Thyroid gland (tissue), 4 donors: ENCODE data around the gene CEP250. TPM values are rescaled to one million over a fixed set of nuclear protein-coding genes. Genes with fewer than 3 reads are reported as not detected.
"Not testable (repeated sequence)": the region's sequence is repeated elsewhere in the genome, so short reads cannot be mapped to it uniquely, and the experiment has no call there.

Experiments used
- DNase-seq, 2 donors: peaks; one replicate each; pipeline ENCODE4 v3.0.0-alpha.2; 2019
- H3K27ac ChIP-seq, 3 donors: fragments of 200-600 bp; sonication (generic); 1 replicate in 2 of 3; 2 replicates in 1 of 3; pipeline ENCODE4 v1.5.1; 2016 to 2019; ENCODE audit warnings: mild to moderate bottlenecking in 1 of 3, moderate library complexity in 1 of 3
- H3K27me3 ChIP-seq: fragments of 200-600 bp; sonication (generic); one replicate; pipeline ENCODE4 v1.5.1; 2019
- H3K36me3 ChIP-seq, 2 donors: fragments of 200-600 bp; sonication (generic); one replicate each; pipeline ENCODE4 v1.5.1; 2016 to 2019
- H3K4me1 ChIP-seq, 2 donors: fragments of 200-600 bp; sonication (generic); one replicate each; pipeline ENCODE4 v1.5.1; 2017 to 2019
- H3K4me3 ChIP-seq, 3 donors: fragments of 200-600 bp; sonication (generic); replicated peaks in 1 of 3; 1 replicate in 2 of 3; 2 replicates in 1 of 3; pipeline ENCODE4 v1.5.1; 2016; ENCODE audit warnings: mild to moderate bottlenecking in 1 of 3
- H3K9me3 ChIP-seq: fragments of 200-600 bp; sonication (generic); one replicate; pipeline ENCODE4 v1.5.1; 2017
- POLR2A ChIP-seq, 2 donors: fragments of 450-650 bp; IDR thresholded peaks; one replicate each; pipeline ENCODE4 v1.6.1; 2017; ENCODE audit warnings: antibody characterized with exemption in 2 of 2, mild to moderate bottlenecking in 2 of 2, moderate library complexity in 1 of 2
- WGBS, 2 donors: methylation state at CpG; one replicate each; pipeline ENCODE4 v1.1.5; 2017; 5-methylcytosine and 5-hydroxymethylcytosine counted together
- intact Hi-C: fragments of 100-400 bp; cut with DNase I; formaldehyde crosslinking; loops from one replicate; pipeline ENCODE4 v1.15.1; 2023
- total RNA-seq, 4 donors: library from RNA; depleted of rRNA; stranded (reverse); fragments of >200 nt; gene quantifications; one replicate each; pipeline ENCODE4 v1.2.3, GENCODE V29; 2016
- TF ChIP-seq, protein P1 (sequence below), 6 experiments: fragments of 200-600 bp in 3 of 6; fragments of 450-650 bp in 3 of 6; sonication (generic) in 3 of 6; IDR thresholded peaks; one replicate each; pipeline ENCODE4 v1.5.1; 2016 to 2019; ENCODE audit warnings: antibody characterized with exemption in 6 of 6, mild to moderate bottlenecking in 2 of 6, inconsistent platforms in 1 of 6, moderate library complexity in 1 of 6

CEP250 gene
- total RNA-seq, 4 donors from 2014 or later, result 17.5 to 198 (median 34.8) TPM

DNA sequence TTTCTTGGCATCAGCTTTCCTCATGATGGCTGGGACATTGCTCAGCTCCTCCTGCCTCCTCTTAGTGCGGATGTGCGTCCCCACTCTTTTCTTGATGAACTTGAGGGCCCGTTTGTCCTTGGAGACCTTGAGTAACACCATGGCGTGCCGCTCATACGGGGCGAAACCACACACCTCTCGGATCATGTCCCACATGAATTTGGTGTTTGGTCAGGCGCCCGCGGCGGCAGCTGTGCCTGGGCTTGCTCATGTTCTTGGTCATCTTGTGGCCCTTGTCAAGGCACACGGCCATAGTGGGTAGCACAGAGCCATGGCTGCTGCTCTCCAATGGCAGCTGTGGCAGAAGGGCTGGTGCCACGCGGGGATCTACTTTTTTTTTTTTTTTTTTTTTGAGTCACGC is 89.0 kb downstream of the CEP250 start:
- H3K4me1 ChIP-seq, result peaks cover 15 to 21% of the 10 kb centered on the region in 2 donors
- no peak for DNase-seq
- no peak for TF ChIP-seq POLR2A (IDR thresholded peaks at IDR 0.05)
- TF ChIP-seq, protein P1, sequence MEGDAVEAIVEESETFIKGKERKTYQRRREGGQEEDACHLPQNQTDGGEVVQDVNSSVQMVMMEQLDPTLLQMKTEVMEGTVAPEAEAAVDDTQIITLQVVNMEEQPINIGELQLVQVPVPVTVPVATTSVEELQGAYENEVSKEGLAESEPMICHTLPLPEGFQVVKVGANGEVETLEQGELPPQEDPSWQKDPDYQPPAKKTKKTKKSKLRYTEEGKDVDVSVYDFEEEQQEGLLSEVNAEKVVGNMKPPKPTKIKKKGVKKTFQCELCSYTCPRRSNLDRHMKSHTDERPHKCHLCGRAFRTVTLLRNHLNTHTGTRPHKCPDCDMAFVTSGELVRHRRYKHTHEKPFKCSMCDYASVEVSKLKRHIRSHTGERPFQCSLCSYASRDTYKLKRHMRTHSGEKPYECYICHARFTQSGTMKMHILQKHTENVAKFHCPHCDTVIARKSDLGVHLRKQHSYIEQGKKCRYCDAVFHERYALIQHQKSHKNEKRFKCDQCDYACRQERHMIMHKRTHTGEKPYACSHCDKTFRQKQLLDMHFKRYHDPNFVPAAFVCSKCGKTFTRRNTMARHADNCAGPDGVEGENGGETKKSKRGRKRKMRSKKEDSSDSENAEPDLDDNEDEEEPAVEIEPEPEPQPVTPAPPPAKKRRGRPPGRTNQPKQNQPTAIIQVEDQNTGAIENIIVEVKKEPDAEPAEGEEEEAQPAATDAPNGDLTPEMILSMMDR (IDR thresholded peaks at IDR 0.05), result no peak
- peaks cover 16 to 20% of the 10 kb centered on the region in 2 donors for H3K36me3 ChIP-seq
- H3K27me3 ChIP-seq, result no peaks in the 10 kb centered on the region
- no peaks in the 10 kb centered on the region for H3K9me3 ChIP-seq
- 90 to 96% methylated on average over 16 of the region's 16 CpGs for WGBS, 2 donors
- no peak overlapping the region for H3K27ac ChIP-seq
- H3K4me3 ChIP-seq, result no peak overlapping the region
- intact Hi-C loops, result no loop called here

- H3K4me3 ChIP-seq, H3K9me3 ChIP-seq, H3K27me3 ChIP-seq, DNase-seq, H3K27ac ChIP-seq, intact Hi-C loops: not testable (repeated sequence)
- peaks cover 15 to 20% of the 10 kb centered on the region in 2 donors for H3K4me1 ChIP-seq
- H3K36me3 ChIP-seq, result peaks cover 21 to 24% of the 10 kb centered on the region in 2 donors
- 92 to 96% methylated on average over 7 of the region's 7 CpGs for WGBS, 2 donors
These were observed 89.5 kb downstream of the CEP250 start for GRCh38 chr20:35544941-35545340.

GRCh38 chr20:35546127-35546526 is 90.7 kb downstream of the CEP250 start:
- no peak for DNase-seq
- Histone ChIP-seq H3K36me3 (peaks cover 24 to 26% of the 10 kb centered on the region in 2 donors), H3K27me3 (no peaks in the 10 kb centered on the region), H3K27ac (no peak overlapping the region), H3K4me1 (peaks cover 9 to 13% of the 10 kb centered on the region in 2 donors), H3K4me3 (no peak overlapping the region), H3K9me3 (no peaks in the 10 kb centered on the region)
- TF ChIP-seq POLR2A (IDR thresholded peaks at IDR 0.05), result no peak
- TF ChIP-seq, protein P1 (IDR thresholded peaks at IDR 0.05), result no peak
- 85 to 91% methylated on average over 1 of the region's 1 CpG for WGBS, 2 donors
- intact Hi-C loops, result no loop called here

GRCh38 chr20:35547329-35547728 is 91.9 kb downstream of the CEP250 start:
- Histone ChIP-seq H3K27ac (no peak overlapping the region), H3K4me1 (peaks cover 7 to 8% of the 10 kb centered on the region in 2 donors), H3K9me3 (no peaks in the 10 kb centered on the region), H3K27me3 (no peaks in the 10 kb centered on the region), H3K4me3 (no peak overlapping the region), H3K36me3 (peaks cover 28 to 34% of the 10 kb centered on the region in 2 donors)
- no peak for DNase-seq
- intact Hi-C loops, result no loop called here
- TF ChIP-seq, protein P1 (IDR thresholded peaks at IDR 0.05), result no peak
- TF ChIP-seq POLR2A (IDR thresholded peaks at IDR 0.05), result no peak
- 93 to 97% methylated on average over 8 of the region's 9 CpGs for WGBS, 2 donors

- H3K27ac ChIP-seq, result no peak overlapping the region
- H3K4me3 ChIP-seq, result no peak overlapping the region
- intact Hi-C loops, result no loop called here
- TF ChIP-seq POLR2A (IDR thresholded peaks at IDR 0.05), result no peak
- TF ChIP-seq, protein P1 (IDR thresholded peaks at IDR 0.05), result no peak
- H3K4me1 ChIP-seq, result no peaks in the 10 kb centered on the region
- WGBS, 2 donors, result 86 to 87% methylated on average over 4 of the region's 4 CpGs
- H3K9me3 ChIP-seq, result no peaks in the 10 kb centered on the region
- peaks cover 43 to 61% of the 10 kb centered on the region in 2 donors for H3K36me3 ChIP-seq
- no peaks in the 10 kb centered on the region for H3K27me3 ChIP-seq
- no peak for DNase-seq
These were observed 96.1 kb downstream of the CEP250 start for GRCh38 chr20:35551503-35551902.

GRCh38 chr20:35552914-35553313 is 97.5 kb downstream of the CEP250 start:
- Histone ChIP-seq H3K9me3 (no peaks in the 10 kb centered on the region), H3K27ac (no peak overlapping the region), H3K27me3 (no peaks in the 10 kb centered on the region), H3K4me3 (no peak overlapping the region), H3K36me3 (peaks cover 45 to 67% of the 10 kb centered on the region in 2 donors), H3K4me1 (no peaks in the 10 kb centered on the region)
- no peak for TF ChIP-seq POLR2A (IDR thresholded peaks at IDR 0.05)
- TF ChIP-seq, protein P1 (IDR thresholded peaks at IDR 0.05), result no peak
- no peak for DNase-seq
- intact Hi-C loops, result no loop called here
- 91 to 99% methylated on average over 3 of the region's 3 CpGs for WGBS, 2 donors

GRCh38 chr20:35555461-35555860 is 100.1 kb downstream of the CEP250 start:
- H3K9me3 ChIP-seq, intact Hi-C loops, DNase-seq, H3K27ac ChIP-seq, H3K4me3 ChIP-seq, H3K4me1 ChIP-seq, H3K27me3 ChIP-seq: not testable (repeated sequence)
- H3K36me3 ChIP-seq, result peaks cover 26 to 46% of the 10 kb centered on the region in 2 donors
- WGBS, 2 donors, result 81 to 93% methylated on average over 4 of the region's 4 CpGs
